ENCODE results near the gene CAMTA1. TPM values are rescaled to one million over a fixed set of nuclear protein-coding genes. Genes with fewer than 3 reads are reported as not detected.

Gene CAMTA1
- total and polyA plus RNA-seq, 3 experiments from 2014 or later, result 60.2 to 79.0 (median 61.7) TPM

DNA sequence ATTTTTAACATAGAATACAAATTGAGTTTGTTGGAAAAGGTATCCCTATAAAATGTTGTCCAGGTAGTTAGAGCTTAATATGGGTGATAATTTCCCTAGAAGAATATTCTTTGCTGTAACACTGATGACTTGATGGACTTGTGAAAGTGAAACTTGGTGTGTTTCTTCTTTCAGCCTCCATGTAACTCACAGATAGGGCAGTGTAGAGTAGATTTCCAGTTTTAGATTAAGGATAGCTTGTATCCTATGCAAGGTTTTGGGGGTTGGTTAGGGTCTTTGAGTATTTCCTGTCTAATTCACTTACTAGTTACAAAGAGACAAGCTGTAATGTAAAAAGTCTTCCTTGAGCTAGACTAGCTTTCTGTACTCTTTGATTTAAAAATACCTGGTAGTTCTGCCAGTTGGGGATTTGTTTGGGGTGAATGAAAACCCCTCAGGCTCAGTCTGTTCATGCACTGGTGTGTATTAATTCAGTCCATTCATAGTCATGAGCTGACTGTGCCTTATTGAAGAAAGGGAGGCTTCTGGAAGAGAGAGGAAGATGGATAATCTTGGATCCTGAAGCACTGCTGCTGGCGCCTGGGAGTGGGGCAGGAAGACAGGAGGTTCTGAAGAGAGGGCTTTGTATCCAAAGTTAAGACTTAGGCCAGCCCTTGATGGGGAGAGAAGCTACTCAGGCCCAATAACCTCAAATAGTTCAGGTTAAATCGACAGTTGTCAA, 83.6 kb downstream of the CAMTA1 start:
- H3K27ac ChIP-seq (ENCODE audit: low read depth, low read length), result no peak overlapping the region
- H3K4me3 ChIP-seq (ENCODE audit: low read length), result no peak overlapping the region
- H3K4me1 ChIP-seq (ENCODE audit: insufficient read depth, low read length), result no peaks in the 10 kb centered on the region
- CTCF ChIA-PET, result interaction anchor here (0.6 kb wide), 1 partner anchor 19 kb away, joined by 3 read pairs; no protein-coding TSS in a partner anchor
- no peaks in the 10 kb centered on the region for H3K9me3 Mint-ChIP-seq
- peak overlapping the region in 3 of 8 donors; percentile 33 to 45 (median 39) for H3K27ac Mint-ChIP-seq
- no peaks in the 10 kb centered on the region for H3K9me3 ChIP-seq (ENCODE audit: low read length)
- no peaks in the 10 kb centered on the region for H3K27me3 Mint-ChIP-seq
- no peaks in the 10 kb centered on the region for H3K36me3 ChIP-seq (ENCODE audit: insufficient read depth, low read length)
- POLR2A ChIA-PET, result no interaction called here
- peaks cover 34 to 77% (median 61%) of the 10 kb centered on the region in 3 donors for H3K4me1 Mint-ChIP-seq
- H3K36me3 Mint-ChIP-seq, result peaks cover 0 to 29% (median 7%) of the 10 kb centered on the region in 3 donors
- no peak overlapping the region for H3K4me3 Mint-ChIP-seq
- DNase-seq, result no peak
- no peaks in the 10 kb centered on the region for H3K27me3 ChIP-seq (ENCODE audit: insufficient read depth, low read length, poor library complexity, severe bottlenecking)

DNA sequence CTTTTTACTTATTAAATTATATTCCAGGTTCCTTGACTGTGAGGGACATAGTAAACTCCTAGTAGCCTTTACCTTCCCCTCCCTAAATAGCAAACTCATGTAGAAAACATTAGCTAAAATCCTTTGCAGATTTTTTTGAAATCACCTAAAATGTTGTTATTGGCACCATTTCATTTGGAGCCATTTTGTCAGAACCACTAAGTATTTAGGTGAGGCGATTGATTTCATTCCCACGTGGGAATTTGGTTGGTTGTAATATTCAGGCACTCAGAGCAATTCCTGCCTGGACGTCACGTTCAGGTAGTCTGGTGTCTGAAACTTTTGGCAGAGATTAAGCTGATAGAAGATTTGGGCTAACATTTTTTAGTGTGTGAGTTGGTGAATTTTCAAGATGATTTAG, 84.3 kb downstream of the CAMTA1 start:
- H3K4me1 Mint-ChIP-seq, result peaks cover 34 to 70% (median 57%) of the 10 kb centered on the region in 3 donors
- Histone ChIP-seq H3K27me3 (ENCODE audit: insufficient read depth, low read length, poor library complexity, severe bottlenecking) (no peaks in the 10 kb centered on the region), H3K4me1 (ENCODE audit: insufficient read depth, low read length) (no peaks in the 10 kb centered on the region), H3K36me3 (ENCODE audit: insufficient read depth, low read length) (no peaks in the 10 kb centered on the region), H3K4me3 (ENCODE audit: low read length) (no peak overlapping the region), H3K27ac (ENCODE audit: low read depth, low read length) (no peak overlapping the region), H3K9me3 (ENCODE audit: low read length) (no peaks in the 10 kb centered on the region)
- peaks cover 0 to 29% (median 5%) of the 10 kb centered on the region in 3 donors for H3K36me3 Mint-ChIP-seq
- H3K4me3 Mint-ChIP-seq, result no peak overlapping the region
- H3K27ac Mint-ChIP-seq, result no peak overlapping the region
- POLR2A ChIA-PET, result no interaction called here
- no peaks in the 10 kb centered on the region for H3K27me3 Mint-ChIP-seq
- no peak for DNase-seq
- CTCF ChIA-PET, result no interaction called here
- H3K9me3 Mint-ChIP-seq, result no peaks in the 10 kb centered on the region

DNA sequence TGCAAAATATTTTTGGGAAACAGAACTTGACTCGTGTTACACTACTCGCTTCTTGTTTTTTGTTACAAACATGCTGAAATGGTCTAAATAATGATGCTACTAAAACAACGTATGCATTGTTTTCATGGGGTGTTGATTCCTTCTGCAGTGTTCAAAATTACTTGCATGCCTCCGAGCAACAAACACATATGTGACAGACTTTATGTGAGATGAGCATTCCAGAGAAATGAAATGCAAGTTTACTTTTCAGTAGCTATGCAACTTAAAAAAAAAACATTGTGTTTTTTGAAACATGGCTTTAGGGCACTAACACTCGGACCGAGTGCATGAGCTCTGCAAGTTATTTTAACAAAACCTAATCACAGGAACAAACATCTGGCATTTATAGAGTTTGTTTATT, 84.8 kb downstream of the CAMTA1 start:
- Mint-ChIP-seq H3K4me3 (no peak overlapping the region), H3K4me1 (peaks cover 34 to 68% (median 55%) of the 10 kb centered on the region in 3 donors), H3K27ac (no peak overlapping the region), H3K36me3 (peaks cover 0 to 33% (median 5%) of the 10 kb centered on the region in 3 donors), H3K27me3 (no peaks in the 10 kb centered on the region), H3K9me3 (no peaks in the 10 kb centered on the region)
- Histone ChIP-seq H3K36me3 (ENCODE audit: insufficient read depth, low read length) (no peaks in the 10 kb centered on the region), H3K4me1 (ENCODE audit: insufficient read depth, low read length) (no peaks in the 10 kb centered on the region), H3K27ac (ENCODE audit: low read depth, low read length) (no peak overlapping the region), H3K27me3 (ENCODE audit: insufficient read depth, low read length, poor library complexity, severe bottlenecking) (no peaks in the 10 kb centered on the region), H3K4me3 (ENCODE audit: low read length) (no peak overlapping the region), H3K9me3 (ENCODE audit: low read length) (no peaks in the 10 kb centered on the region)
- ChIA-PET CTCF (no interaction called here), POLR2A (no interaction called here)
- no peak for DNase-seq

DNA sequence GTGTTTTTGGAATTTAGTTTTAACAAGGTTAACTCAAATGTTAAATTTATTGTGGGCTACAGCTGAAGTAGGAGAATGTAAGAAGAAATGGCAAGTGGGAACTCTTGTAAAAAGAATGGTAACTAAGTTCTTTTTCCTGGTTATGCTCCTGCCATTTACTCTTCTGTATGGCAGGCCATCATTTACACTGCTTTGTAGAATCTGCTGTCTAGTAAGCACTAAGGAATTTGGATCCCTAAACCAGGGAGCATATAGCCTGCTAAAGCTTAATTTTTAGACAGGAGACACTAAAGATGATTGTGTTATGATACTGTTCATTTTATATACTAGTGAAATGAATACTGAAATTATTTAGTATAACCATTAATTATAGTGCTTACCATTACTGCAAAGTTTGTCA, 85.3 kb downstream of the CAMTA1 start:
- DNase-seq, result no peak
- H3K4me3 Mint-ChIP-seq, result no peak overlapping the region
- Histone ChIP-seq H3K27me3 (ENCODE audit: insufficient read depth, low read length, poor library complexity, severe bottlenecking) (no peaks in the 10 kb centered on the region), H3K27ac (ENCODE audit: low read depth, low read length) (no peak overlapping the region), H3K4me3 (ENCODE audit: low read length) (no peak overlapping the region), H3K9me3 (ENCODE audit: low read length) (no peaks in the 10 kb centered on the region), H3K4me1 (ENCODE audit: insufficient read depth, low read length) (no peaks in the 10 kb centered on the region), H3K36me3 (ENCODE audit: insufficient read depth, low read length) (no peaks in the 10 kb centered on the region)
- peaks cover 0 to 36% (median 5%) of the 10 kb centered on the region in 3 donors for H3K36me3 Mint-ChIP-seq
- no peaks in the 10 kb centered on the region for H3K9me3 Mint-ChIP-seq
- POLR2A ChIA-PET, result no interaction called here
- H3K27me3 Mint-ChIP-seq, result no peaks in the 10 kb centered on the region
- CTCF ChIA-PET, result no interaction called here
- H3K4me1 Mint-ChIP-seq, result peaks cover 34 to 64% (median 55%) of the 10 kb centered on the region in 3 donors
- no peak overlapping the region for H3K27ac Mint-ChIP-seq

DNA sequence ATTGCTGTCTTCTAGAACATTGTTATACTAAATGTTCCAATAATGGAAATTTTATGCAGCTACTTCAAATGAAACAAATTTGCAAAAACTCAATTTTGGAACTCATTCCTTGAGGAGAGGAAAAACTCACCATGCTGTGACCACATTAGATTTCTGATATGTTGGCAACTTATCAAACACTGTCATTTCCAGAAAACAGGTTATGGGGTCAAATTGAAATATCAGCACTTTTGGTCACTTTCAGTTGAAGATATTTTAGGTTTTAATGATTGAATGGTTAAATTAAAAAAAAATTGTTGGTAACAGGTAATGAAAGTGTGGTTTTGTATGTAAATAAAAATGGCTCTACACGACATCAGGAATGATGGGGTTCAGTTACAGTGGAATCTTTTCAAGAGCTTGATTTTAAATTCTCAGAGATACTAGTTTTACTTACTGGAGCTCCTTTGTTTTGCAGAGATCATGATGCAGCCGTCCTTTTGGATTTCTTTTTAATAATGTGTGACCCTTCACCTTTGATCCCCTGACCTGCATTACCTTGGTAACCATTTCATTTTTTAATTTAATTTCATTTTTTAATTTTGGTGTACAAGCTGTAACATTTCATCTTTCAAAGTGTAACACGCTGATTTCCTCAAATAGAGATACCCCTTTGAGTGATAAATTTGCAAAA, 86.2 kb downstream of the CAMTA1 start:
- H3K27me3 ChIP-seq (ENCODE audit: insufficient read depth, low read length, poor library complexity, severe bottlenecking), result no peaks in the 10 kb centered on the region
- H3K4me1 Mint-ChIP-seq, result peaks cover 29 to 55% (median 48%) of the 10 kb centered on the region in 3 donors
- no peak overlapping the region for H3K27ac ChIP-seq (ENCODE audit: low read depth, low read length)
- no peaks in the 10 kb centered on the region for H3K9me3 ChIP-seq (ENCODE audit: low read length)
- no peaks in the 10 kb centered on the region for H3K4me1 ChIP-seq (ENCODE audit: insufficient read depth, low read length)
- no peak overlapping the region for H3K4me3 ChIP-seq (ENCODE audit: low read length)
- no peak overlapping the region for H3K4me3 Mint-ChIP-seq
- no peaks in the 10 kb centered on the region for H3K36me3 ChIP-seq (ENCODE audit: insufficient read depth, low read length)
- H3K36me3 Mint-ChIP-seq, result peaks cover 2 to 38% (median 4%) of the 10 kb centered on the region in 3 donors
- no peaks in the 10 kb centered on the region for H3K27me3 Mint-ChIP-seq
- POLR2A ChIA-PET, result no interaction called here
- no peak overlapping the region for H3K27ac Mint-ChIP-seq
- H3K9me3 Mint-ChIP-seq, result no peaks in the 10 kb centered on the region
- CTCF ChIA-PET, result no interaction called here
- DNase-seq, result no peak

DNA sequence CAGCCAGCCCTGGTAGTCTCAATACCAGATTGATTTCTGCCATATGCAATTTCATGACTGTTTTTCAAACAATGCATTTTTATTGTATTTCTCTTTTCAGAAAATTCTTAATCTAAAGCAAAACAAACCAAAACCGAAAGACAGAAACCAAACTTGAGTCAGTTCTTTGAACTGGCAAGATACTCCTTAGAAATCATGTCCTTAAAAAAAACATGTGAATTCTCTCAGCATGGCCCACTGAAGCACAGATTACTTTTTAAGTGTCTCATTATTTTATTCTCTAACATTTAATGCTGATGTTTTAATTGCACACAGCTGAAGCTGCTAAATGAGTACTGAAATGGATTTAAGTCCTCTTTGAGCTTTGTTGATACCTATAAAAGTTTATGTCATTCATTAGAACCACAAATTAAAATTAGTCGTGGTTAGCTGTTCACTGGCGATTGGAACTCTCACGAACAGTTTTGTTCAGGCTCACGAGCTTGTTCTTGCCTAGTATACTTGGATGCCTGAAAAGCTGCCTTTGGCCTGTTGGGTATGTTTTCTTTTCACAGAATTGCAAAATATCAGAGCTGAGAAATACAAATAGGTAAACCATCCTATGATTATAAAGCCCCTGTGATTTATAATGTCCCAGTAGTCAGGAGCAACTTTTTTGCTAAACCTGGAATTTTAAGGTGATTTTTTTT, 87.5 kb downstream of the CAMTA1 start:
- no peak overlapping the region for H3K27ac ChIP-seq (ENCODE audit: low read depth, low read length)
- CTCF ChIA-PET, result no interaction called here
- Mint-ChIP-seq H3K36me3 (peaks cover 4 to 45% (median 7%) of the 10 kb centered on the region in 3 donors), H3K27me3 (no peaks in the 10 kb centered on the region), H3K9me3 (no peaks in the 10 kb centered on the region), H3K4me3 (no peak overlapping the region), H3K27ac (peak overlapping the region in 1 of 8 donors; percentile 44), H3K4me1 (peaks cover 26 to 46% (median 41%) of the 10 kb centered on the region in 3 donors)
- DNase-seq, result no peak
- POLR2A ChIA-PET, result no interaction called here
- H3K27me3 ChIP-seq (ENCODE audit: insufficient read depth, low read length, poor library complexity, severe bottlenecking), result no peaks in the 10 kb centered on the region
- H3K9me3 ChIP-seq (ENCODE audit: low read length), result no peaks in the 10 kb centered on the region
- no peaks in the 10 kb centered on the region for H3K36me3 ChIP-seq (ENCODE audit: insufficient read depth, low read length)
- no peaks in the 10 kb centered on the region for H3K4me1 ChIP-seq (ENCODE audit: insufficient read depth, low read length)
- H3K4me3 ChIP-seq (ENCODE audit: low read length), result no peak overlapping the region

DNA sequence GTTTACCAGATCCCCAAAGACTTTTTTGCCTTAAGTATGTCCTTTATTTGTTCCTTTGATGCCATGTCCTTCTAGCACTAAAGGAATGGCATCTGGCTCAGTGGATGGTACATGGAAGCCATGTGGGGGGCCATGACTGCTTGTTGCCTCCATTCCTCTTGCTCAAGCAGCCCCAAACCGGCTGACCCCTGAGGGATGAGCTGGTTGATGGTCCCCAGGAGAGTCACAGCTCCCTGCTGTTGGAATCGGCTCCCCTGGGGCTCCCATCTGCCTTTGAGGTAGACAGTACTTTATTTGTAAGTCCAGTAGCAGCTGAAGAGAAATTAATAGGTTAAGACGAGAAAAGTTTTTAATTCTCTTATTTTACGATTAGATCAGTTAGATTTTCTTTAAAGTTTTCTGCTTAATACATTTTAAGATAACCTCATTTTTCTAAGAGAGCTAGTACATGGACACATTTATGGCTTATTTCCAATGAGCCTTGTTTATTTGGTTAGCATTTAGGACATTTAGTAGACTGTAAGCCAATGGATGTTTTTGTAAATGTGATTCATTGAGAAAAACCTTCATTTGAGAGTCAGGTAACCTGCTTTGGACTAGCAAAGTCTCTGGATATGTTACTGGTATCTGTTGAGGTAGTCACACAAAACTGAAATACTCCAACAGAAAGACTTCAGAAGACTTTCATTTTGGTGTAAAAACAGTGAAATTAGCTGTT, 88.2 kb downstream of the CAMTA1 start:
- no peaks in the 10 kb centered on the region for H3K27me3 ChIP-seq (ENCODE audit: insufficient read depth, low read length, poor library complexity, severe bottlenecking)
- no peaks in the 10 kb centered on the region for H3K36me3 ChIP-seq (ENCODE audit: insufficient read depth, low read length)
- no peaks in the 10 kb centered on the region for H3K9me3 Mint-ChIP-seq
- no peaks in the 10 kb centered on the region for H3K9me3 ChIP-seq (ENCODE audit: low read length)
- no peak overlapping the region for H3K27ac ChIP-seq (ENCODE audit: low read depth, low read length)
- no peak overlapping the region for H3K4me3 Mint-ChIP-seq
- no peaks in the 10 kb centered on the region for H3K4me1 ChIP-seq (ENCODE audit: insufficient read depth, low read length)
- H3K27me3 Mint-ChIP-seq, result no peaks in the 10 kb centered on the region
- peaks cover 4 to 46% (median 8%) of the 10 kb centered on the region in 3 donors for H3K36me3 Mint-ChIP-seq
- H3K4me1 Mint-ChIP-seq, result peaks cover 20 to 38% (median 34%) of the 10 kb centered on the region in 3 donors
- ChIA-PET CTCF (no interaction called here), POLR2A (no interaction called here)
- no peak overlapping the region for H3K27ac Mint-ChIP-seq
- no peak for DNase-seq
- H3K4me3 ChIP-seq (ENCODE audit: low read length), result no peak overlapping the region

All from CD8-positive, alpha-beta memory T cell (primary cell).